Loucy (cell line): Measurements from ENCODE around the gene HSBP1L1.

Source experiments
- H2AFZ ChIP-seq: fragments of 200-600 bp; sonication (generic); 2 replicates; pipeline ENCODE4 v1.6.0; 2016; ENCODE audit warnings: antibody characterized with exemption, mild to moderate bottlenecking, low read length, moderate library complexity
- H3F3A ChIP-seq: fragments of 200-600 bp; 2 replicates; pipeline ENCODE4 v1.6.0; 2016; ENCODE audit warnings: antibody characterized with exemption, low read depth, mild to moderate bottlenecking
- H3K27me3 ChIP-seq: fragments of 200-600 bp; sonication (generic); 2 replicates; pipeline ENCODE4 v1.6.1; 2014; ENCODE audit warnings: low read length, mild to moderate bottlenecking; ENCODE audit not compliant: insufficient read depth, poor library complexity, severe bottlenecking
- H3K36me3 ChIP-seq: fragments of 200-600 bp; sonication (generic); 2 replicates; pipeline ENCODE4 v1.6.1; 2016; ENCODE audit warnings: low read length; ENCODE audit not compliant: insufficient read depth
- H3K4me1 ChIP-seq: fragments of 200-600 bp; sonication (generic); 2 replicates; pipeline ENCODE4 v1.5.1; 2014; ENCODE audit warnings: low read length, mild to moderate bottlenecking; ENCODE audit not compliant: insufficient read depth, poor library complexity, severe bottlenecking
- H3K4me2 ChIP-seq: fragments of 200-600 bp; sonication (generic); 2 replicates; pipeline ENCODE4 v1.6.0; 2014; ENCODE audit warnings: antibody characterized with exemption, low read length, low read depth, mild to moderate bottlenecking; ENCODE audit not compliant: poor library complexity, severe bottlenecking
- H3K4me3 ChIP-seq: fragments of 200-600 bp; sonication (generic); 2 replicates; pipeline ENCODE4 v1.5.1; 2014; ENCODE audit warnings: low read length, mild to moderate bottlenecking, mixed read lengths; ENCODE audit not compliant: poor library complexity, severe bottlenecking
- H3K79me2 ChIP-seq: fragments of 200-600 bp; sonication (generic); 2 replicates; pipeline ENCODE4 v1.6.1; 2014; ENCODE audit warnings: low read length; ENCODE audit not compliant: insufficient read depth
- H3K9ac ChIP-seq: fragments of 200-600 bp; sonication (generic); 2 replicates; pipeline ENCODE4 v1.6.0; 2014; ENCODE audit warnings: mild to moderate bottlenecking, low read depth, low read length, moderate library complexity; ENCODE audit not compliant: poor library complexity, severe bottlenecking
- H3K9me2 ChIP-seq: fragments of 200-600 bp; sonication (generic); replicated peaks from 2 replicates; pipeline ENCODE4 v1.6.1; 2016; ENCODE audit warnings: low read depth, low read length, mixed read lengths
- H3K9me3 ChIP-seq: fragments of 200-600 bp; sonication (generic); 2 replicates; pipeline ENCODE4 v1.6.1; 2014; ENCODE audit warnings: mild to moderate bottlenecking, antibody characterized with exemption, low read length, low read depth; ENCODE audit not compliant: insufficient read depth
- H4K20me1 ChIP-seq: fragments of 200-600 bp; sonication (generic); 2 replicates; pipeline ENCODE4 v1.6.0; 2014; ENCODE audit warnings: antibody characterized with exemption, low read length, mild to moderate bottlenecking; ENCODE audit not compliant: insufficient read depth, poor library complexity, severe bottlenecking
- CTCF ChIP-seq: fragments of 200-600 bp; sonication (generic); conservative IDR thresholded peaks from 2 replicates; pipeline ENCODE4 v1.5.1; 2014; ENCODE audit warnings: mild to moderate bottlenecking, antibody characterized with exemption, low read length
- EZH2phosphoT487 ChIP-seq: fragments of 200-600 bp; IDR thresholded peaks from 2 replicates; pipeline ENCODE4 v1.6.1; 2018; ENCODE audit warnings: antibody characterized with exemption, mild to moderate bottlenecking, moderate library complexity, borderline replicate concordance

HSBP1L1 gene

GRCh38 chr18:79988071-79988450, 23.6 kb downstream of the HSBP1L1 start:
- Histone ChIP-seq H4K20me1 (peaks cover 50% of the 10 kb centered on the region), H3K4me2 (peak overlapping the region; percentile 94), H2AFZ (peak overlapping the region; percentile 97)

GRCh38 chr18:79988451-79989194, 24.2 kb downstream of the HSBP1L1 start, which contains the start of gene TXNL4A:
Gene TXNL4A, minus strand, starts transcription at chr18:79988563. Its CDS starts 171 bp downstream, at chr18:79988392.
- peaks cover 49% of the 10 kb centered on the region for H3K79me2 ChIP-seq
- TF ChIP-seq CTCF (no peak), EZH2phosphoT487 (no peak)

More at GRCh38 chr18:79988071-79988450, 23.6 kb downstream of the HSBP1L1 start:
- Histone ChIP-seq H3K9ac (peak overlapping the region; percentile 99), H3K4me3 (peak overlapping the region; percentile 91), H3K36me3 (no peaks in the 10 kb centered on the region), H3F3A (no peaks in the 10 kb centered on the region), H3K27me3 (no peaks in the 10 kb centered on the region), H3K9me2 (no peaks in the 10 kb centered on the region), H3K79me2 (peaks cover 54% of the 10 kb centered on the region), H3K4me1 (peaks cover 50% of the 10 kb centered on the region), H3K9me3 (no peaks in the 10 kb centered on the region)
- peak; percentile 44; the same call in 1 of the 2 replicates for TF ChIP-seq CTCF
- no peak for TF ChIP-seq EZH2phosphoT487

GRCh38 chr18:79989195-79989497, 24.7 kb downstream of the HSBP1L1 start:
- Histone ChIP-seq H3K79me2 (peaks cover 44% of the 10 kb centered on the region), H3F3A (no peaks in the 10 kb centered on the region), H3K4me1 (peaks cover 39% of the 10 kb centered on the region), H3K9me3 (no peaks in the 10 kb centered on the region), H3K9me2 (no peaks in the 10 kb centered on the region), H3K4me2 (peak overlapping the region; percentile 90), H3K27me3 (no peaks in the 10 kb centered on the region), H4K20me1 (peaks cover 39% of the 10 kb centered on the region), H3K4me3 (peak overlapping the region; percentile 91), H2AFZ (peak overlapping the region; percentile 97), H3K36me3 (no peaks in the 10 kb centered on the region), H3K9ac (peak overlapping the region; percentile 99)
- no peak for TF ChIP-seq CTCF
- no peak for TF ChIP-seq EZH2phosphoT487

More at GRCh38 chr18:79988451-79989194, 24.2 kb downstream of the HSBP1L1 start, which contains the start of gene TXNL4A:
- Histone ChIP-seq H3K9me2 (no peaks in the 10 kb centered on the region), H3K36me3 (no peaks in the 10 kb centered on the region), H3F3A (no peaks in the 10 kb centered on the region), H4K20me1 (peaks cover 44% of the 10 kb centered on the region), H3K4me1 (peaks cover 45% of the 10 kb centered on the region), H2AFZ (peak within 1 kb of the TSS; percentile 97), H3K9me3 (no peaks in the 10 kb centered on the region), H3K27me3 (no peaks in the 10 kb centered on the region), H3K4me3 (peak within 1 kb of the TSS; percentile 91), H3K9ac (peak within 1 kb of the TSS; percentile 99), H3K4me2 (peak within 1 kb of the TSS; percentile 94)
